Measurements from ENCODE around the gene PCDH20. TPM values are rescaled to one million over a fixed set of nuclear protein-coding genes. Genes with fewer than 3 reads are reported as not detected.
"Not testable (repeated sequence)": the region's sequence is repeated elsewhere in the genome, so short reads cannot be mapped to it uniquely, and the experiment has no call there.

Gene PCDH20, protein sequence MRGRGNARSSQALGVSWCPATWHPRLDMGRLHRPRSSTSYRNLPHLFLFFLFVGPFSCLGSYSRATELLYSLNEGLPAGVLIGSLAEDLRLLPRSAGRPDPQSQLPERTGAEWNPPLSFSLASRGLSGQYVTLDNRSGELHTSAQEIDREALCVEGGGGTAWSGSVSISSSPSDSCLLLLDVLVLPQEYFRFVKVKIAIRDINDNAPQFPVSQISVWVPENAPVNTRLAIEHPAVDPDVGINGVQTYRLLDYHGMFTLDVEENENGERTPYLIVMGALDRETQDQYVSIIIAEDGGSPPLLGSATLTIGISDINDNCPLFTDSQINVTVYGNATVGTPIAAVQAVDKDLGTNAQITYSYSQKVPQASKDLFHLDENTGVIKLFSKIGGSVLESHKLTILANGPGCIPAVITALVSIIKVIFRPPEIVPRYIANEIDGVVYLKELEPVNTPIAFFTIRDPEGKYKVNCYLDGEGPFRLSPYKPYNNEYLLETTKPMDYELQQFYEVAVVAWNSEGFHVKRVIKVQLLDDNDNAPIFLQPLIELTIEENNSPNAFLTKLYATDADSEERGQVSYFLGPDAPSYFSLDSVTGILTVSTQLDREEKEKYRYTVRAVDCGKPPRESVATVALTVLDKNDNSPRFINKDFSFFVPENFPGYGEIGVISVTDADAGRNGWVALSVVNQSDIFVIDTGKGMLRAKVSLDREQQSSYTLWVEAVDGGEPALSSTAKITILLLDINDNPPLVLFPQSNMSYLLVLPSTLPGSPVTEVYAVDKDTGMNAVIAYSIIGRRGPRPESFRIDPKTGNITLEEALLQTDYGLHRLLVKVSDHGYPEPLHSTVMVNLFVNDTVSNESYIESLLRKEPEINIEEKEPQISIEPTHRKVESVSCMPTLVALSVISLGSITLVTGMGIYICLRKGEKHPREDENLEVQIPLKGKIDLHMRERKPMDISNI
- total RNA-seq, result 7.7 TPM

GRCh38 chr13:61415749-61416148 lies at the start of gene PCDH20:
Gene PCDH20, minus strand, starts transcription at chr13:61415849. Its CDS starts 691 bp downstream, at chr13:61415158.
- no peak for DNase-seq

- no peak for DNase-seq
Measured at GRCh38 chr13:61463024-61463423, 47.4 kb upstream of the PCDH20 start.

DNA sequence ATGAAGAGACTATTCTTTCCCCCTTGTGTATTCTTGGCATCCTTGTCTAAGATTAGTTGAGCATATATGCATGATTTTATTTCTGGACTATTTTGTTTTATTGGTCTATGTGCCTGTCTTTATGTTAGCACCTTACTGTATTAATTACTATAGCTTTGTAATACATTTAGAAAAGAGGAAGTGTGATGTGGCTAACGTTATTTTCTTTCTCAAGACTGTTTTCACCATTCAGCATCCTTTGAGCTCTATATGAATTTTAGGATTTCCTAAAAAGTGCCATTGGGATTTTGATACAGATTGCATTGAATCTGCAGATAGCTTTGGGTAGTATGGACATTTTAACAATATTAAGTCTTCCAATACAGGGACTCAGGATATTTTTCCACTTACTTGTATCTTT lies 37.5 kb upstream of the PCDH20 start:
- no peak for DNase-seq

GRCh38 chr13:61432029-61432428 lies 16.4 kb upstream of the PCDH20 start:
- DNase-seq, result no peak

GRCh38 chr13:61423915-61424314 lies 8.3 kb upstream of the PCDH20 start:
- no peak for DNase-seq

DNA sequence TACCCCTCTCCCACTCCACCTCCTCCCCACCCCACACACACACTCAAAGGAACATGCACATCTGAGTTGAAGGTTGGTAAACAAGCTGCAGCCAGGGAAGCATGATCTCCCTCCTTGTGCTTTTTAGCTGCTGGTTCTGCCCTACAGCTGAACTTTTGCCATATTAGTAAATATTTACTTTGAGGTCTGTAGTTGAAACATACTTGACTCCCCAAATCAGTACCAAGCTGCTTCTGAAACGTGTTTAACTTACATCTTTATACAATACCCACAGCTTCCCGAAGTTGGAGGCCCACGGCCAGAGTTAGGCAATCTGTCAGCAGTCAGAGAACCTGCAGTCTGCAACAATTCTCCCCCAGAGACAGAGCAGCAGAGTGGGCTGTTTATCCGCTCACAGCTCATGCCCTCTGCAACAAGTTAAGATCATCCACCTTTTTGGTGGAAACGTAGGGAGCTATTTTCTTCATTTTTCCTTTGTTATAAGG lies 1.5 kb upstream of the PCDH20 start:
- no peak for DNase-seq

DNA sequence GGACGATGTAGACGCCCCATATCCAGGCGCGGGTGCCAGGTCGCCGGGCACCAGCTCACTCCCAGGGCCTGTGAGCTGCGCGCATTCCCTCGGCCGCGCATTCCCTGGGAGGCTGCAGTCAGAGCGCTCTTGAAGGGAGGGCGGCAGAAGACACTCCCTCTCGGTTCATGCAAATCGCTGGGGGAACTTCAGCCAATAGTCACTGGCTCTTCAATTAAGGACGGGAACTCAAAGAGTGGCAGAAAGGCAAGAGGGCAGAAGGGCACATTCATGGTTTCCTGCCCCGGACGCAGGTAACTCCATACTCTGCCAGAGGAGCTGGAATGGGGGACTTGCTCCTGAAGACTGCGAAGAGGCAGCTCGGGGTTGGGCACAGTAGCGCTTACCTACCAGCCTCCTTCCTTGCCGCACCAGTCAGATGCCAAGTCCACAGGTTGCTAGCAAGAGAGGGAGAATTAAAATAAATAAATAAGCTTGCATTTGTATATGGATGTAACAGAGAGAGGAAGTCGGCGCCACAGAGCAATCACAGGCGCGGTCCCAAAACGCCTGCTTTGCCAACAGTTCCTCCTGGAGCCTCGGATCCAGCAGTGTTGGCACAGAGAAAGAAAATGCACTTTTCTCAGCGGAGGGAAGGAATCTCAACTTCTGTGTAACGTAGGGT lies 459 bp downstream of the PCDH20 start:
- DNase-seq, result no peak

- DNase-seq, result no peak
Measured at GRCh38 chr13:61414686-61415057, 977 bp downstream of the PCDH20 start.

DNA sequence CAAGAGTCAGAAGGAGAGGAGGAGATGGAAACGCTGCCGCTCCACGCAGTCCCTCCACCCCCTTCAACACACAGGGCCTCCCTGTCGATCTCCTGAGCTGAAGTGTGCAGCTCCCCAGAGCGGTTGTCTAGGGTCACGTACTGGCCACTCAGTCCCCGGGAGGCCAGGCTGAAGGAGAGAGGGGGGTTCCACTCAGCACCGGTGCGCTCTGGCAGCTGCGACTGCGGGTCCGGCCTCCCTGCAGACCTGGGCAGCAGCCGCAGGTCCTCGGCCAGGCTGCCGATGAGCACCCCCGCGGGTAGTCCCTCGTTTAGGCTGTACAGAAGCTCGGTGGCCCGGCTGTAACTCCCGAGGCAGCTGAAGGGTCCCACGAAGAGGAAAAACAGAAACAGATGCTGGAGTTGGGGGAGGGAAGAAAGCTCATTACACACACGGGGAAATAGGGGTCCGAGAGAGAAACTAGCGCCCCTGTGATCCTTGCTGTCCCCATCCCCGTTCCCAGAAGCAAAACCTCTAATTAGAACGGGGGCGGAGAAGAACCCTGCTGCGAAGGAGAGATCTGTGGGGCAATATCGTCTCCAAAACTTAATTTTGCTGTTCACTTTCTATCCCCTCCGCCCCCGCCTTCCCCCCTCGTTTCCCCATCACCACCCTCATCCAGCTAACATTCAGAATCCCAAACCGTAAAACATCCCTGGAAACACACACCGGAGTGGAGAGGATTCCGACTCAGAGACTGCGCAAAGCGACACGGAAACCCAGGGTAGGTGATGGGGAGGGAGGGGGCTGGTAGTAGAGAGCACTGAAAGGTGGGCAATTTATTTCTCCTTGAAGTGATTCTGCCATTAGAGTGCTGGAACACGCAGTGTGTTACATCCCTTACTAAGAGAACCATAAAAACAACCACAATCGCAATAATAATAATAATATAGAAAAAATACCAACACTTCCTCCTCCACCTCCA lies 1.8 kb downstream of the PCDH20 start:
- no peak for DNase-seq

GRCh38 chr13:61410669-61411297 lies 4.9 kb downstream of the PCDH20 start:
- no peak for DNase-seq

DNA sequence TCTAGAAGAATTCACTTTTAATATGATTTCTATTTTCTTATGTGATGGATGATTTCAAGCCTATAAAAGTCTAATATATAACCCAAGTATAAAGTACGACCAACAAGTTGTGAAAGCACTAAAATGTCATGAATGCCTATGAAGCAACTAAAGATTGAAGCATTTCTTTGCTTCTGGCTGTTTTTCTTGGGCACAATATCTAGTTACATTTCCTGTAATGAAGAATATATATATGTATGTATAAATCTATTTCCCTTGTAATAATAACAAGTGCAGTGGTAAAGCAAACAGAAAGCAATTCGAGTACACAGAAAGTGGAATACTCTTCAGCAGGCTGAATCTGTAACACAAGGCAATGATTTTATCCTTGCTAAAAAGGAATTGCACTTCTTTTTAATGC lies 5.4 kb downstream of the PCDH20 start:
- no peak for DNase-seq

DNA sequence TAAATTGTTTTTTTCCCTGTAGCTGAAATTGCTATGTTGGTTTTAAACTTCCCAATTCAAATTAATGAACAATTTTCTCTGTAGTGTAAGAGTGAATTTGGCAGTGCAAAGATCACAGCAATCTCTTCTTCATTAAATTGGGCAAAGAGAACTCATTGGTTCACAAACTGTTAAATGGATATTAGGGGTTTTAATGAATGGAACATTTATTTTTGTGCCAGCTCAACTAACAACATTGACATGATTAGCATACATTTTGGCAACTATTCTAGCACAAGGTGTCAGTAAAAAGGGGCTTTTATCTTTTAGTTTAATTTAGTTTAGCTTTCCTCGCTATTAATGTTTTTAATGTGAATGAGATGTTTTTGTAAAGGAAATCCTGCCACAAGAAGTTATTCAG lies 7.1 kb downstream of the PCDH20 start:
- no peak for DNase-seq

GRCh38 chr13:61406275-61406674 lies 9.4 kb downstream of the PCDH20 start:
- no peak for DNase-seq

DNA sequence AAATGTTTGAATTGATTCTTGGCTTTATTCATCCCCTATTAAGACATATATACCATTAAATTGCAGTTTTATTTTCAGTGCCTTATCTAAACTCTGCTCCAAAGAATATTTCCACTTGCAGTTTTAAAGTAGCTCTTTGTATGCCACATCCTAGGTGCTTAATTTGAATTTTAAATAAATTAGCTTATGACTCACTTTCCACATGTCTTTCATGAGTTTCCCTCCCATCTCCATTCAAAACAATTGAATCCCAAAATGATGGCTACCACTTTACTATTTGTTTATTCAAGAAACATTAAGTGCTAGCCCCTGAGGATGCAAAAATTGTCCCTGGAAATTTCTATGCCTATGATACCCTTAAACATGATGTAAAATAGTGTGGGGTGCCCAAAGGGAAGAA lies 19.5 kb downstream of the PCDH20 start:
- DNase-seq, result no peak

DNA sequence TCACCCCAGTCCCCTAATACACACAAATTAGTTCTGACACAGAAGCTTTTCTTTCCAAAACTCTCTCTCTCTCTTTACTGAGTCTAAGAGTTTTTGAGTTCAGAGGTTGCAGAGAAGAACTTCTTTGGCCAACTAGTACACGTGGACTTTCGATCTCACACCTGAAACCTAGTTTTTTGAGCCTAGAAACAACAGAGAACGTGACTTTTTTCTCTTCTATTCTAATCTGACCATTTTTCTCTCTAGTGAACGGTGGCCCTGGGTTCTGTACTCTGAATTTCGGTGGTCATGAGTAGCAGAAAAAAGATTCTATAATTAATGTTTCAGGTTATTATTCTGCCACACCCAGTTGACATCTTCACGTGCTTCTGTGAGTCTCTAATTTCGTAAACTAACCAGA lies 24.2 kb downstream of the PCDH20 start:
- DNase-seq, result no peak

GRCh38 chr13:61387694-61388093 lies 28.0 kb downstream of the PCDH20 start:
- DNase-seq, result no peak

GRCh38 chr13:61383111-61383510 lies 32.5 kb downstream of the PCDH20 start:
- no peak for DNase-seq

DNA sequence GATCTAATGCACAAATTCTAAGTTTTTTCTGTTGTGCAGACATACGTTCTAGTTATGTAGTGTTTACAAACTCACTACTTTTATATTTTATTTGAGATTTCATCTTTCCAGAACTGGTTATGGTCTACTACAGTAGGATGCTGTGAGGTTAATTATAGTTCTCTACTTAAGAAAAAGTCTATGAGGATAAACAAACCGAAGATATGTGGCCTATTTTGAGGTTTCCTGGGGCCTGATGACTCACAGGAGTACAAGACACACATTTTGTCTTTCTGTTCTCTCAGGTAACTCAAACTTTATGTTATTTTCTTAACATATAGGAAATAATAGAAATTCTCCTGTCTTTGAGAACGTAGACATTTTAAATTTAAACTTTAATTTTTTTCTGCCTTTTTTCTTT lies 45.1 kb downstream of the PCDH20 start:
- no peak for DNase-seq

GRCh38 chr13:61364690-61365089 lies 51.0 kb downstream of the PCDH20 start:
- DNase-seq, result not testable (repeated sequence)

- DNase-seq, result no peak
Measured at GRCh38 chr13:61362522-61362921, 53.1 kb downstream of the PCDH20 start.

Measured in skin of body (tissue), 2 donors.